ENCODE results near the gene COX7B2.

COX7B2 gene

DNA sequence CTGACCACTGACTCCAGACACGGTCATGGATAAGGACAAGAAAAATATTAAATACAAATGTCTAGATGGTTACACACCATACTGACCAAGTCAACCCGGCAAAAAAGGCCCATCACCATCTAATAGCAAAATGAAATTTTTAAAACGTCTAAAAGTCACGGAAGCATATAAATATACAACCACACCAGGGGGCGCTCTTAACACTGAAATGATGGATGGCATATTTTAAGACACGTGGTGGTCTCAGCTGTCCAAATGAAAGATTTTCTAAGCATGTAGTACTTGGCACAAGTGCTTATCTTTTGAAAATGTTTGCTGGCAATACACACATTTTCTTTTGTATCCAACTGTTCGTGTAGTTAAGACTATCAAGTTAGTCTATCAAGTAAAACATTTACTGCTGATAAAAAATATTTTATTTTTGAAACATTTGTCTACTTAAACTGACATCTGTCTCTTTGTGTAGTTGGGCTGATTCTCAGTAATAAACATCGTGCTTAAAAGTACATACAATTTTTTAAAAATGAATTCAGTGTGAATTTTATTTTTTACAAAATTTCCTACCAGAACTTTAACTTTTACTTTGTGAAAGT, 64.6 kb downstream of the COX7B2 start:
- H3K36me3 ChIP-seq (ENCODE audit: control insufficient read depth in 5 of 5, insufficient read depth in 5 of 5, low read length in 5 of 5), result no peaks in the 10 kb centered on the region
- no peak overlapping the region for H3K9ac ChIP-seq (ENCODE audit: low read length in 5 of 5)
- H3K27me3 ChIP-seq (ENCODE audit: control insufficient read depth in 5 of 5, insufficient read depth in 4 of 5, low read length in 5 of 5), result no peaks in the 10 kb centered on the region
- H3K27ac ChIP-seq (ENCODE audit: low read depth, low read length), result no peak overlapping the region
- no peaks in the 10 kb centered on the region for H3K9me3 ChIP-seq (ENCODE audit: control insufficient read depth in 5 of 5, low read length in 5 of 5)
- H3K4me1 ChIP-seq (ENCODE audit: control insufficient read depth in 5 of 5, insufficient read depth in 5 of 5, low read length in 5 of 5), result peaks cover 0 to 10% (median 5%) of the 10 kb centered on the region in 5 donors
- no peak overlapping the region for H3K4me3 ChIP-seq (ENCODE audit: low read depth in 1 of 5, low read length in 5 of 5)

DNA sequence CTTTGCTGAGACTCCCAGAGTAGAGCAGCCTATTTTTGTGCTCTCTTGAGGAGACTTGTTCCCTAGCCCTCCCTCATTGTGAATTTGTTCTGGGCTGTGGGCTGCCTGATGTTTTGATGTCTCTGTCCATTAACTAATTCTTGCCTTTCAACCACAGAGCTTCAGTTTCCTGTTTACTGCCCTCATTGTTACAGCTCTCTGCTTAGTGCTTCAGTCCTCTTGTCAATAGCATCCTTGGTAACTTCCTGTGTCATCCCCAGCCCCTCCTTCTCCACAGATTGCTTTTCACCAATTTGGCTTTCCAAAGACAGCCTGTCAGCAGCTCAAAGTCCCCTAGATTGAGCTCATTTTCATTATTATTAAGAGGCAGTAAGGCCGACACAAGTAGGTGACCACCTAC, 69.9 kb downstream of the COX7B2 start:
- Histone ChIP-seq H3K9ac (ENCODE audit: low read length in 5 of 5) (no peak overlapping the region), H3K36me3 (ENCODE audit: control insufficient read depth in 5 of 5, insufficient read depth in 5 of 5, low read length in 5 of 5) (no peaks in the 10 kb centered on the region), H3K4me1 (ENCODE audit: control insufficient read depth in 5 of 5, insufficient read depth in 5 of 5, low read length in 5 of 5) (peaks cover 0 to 6% (median 5%) of the 10 kb centered on the region in 5 donors), H3K4me3 (ENCODE audit: low read depth in 1 of 5, low read length in 5 of 5) (no peak overlapping the region), H3K9me3 (ENCODE audit: control insufficient read depth in 5 of 5, low read length in 5 of 5) (no peaks in the 10 kb centered on the region), H3K27me3 (ENCODE audit: control insufficient read depth in 5 of 5, insufficient read depth in 4 of 5, low read length in 5 of 5) (no peaks in the 10 kb centered on the region), H3K27ac (ENCODE audit: low read depth, low read length) (no peak overlapping the region)

DNA sequence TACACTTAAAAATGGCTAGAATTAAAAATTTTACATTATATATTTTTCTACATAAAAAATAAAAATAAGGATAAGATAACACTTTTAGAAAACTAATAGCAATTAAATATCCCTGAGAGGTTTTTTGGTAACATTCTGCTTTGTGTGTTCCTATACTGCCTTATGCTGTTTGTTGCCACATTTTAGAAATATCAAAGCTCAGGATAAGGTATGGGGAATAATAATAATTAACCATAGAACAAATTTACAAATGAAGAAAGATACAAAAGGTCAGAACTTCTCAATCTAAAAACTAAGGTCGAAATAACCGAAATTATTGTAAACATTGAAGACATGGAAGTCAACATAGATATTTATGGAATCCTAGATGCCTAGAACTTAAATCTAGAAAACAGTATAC, 71.4 kb downstream of the COX7B2 start:
- H3K4me1 ChIP-seq (ENCODE audit: control insufficient read depth in 5 of 5, insufficient read depth in 5 of 5, low read length in 5 of 5), result no peaks in the 10 kb centered on the region
- no peaks in the 10 kb centered on the region for H3K36me3 ChIP-seq (ENCODE audit: control insufficient read depth in 5 of 5, insufficient read depth in 5 of 5, low read length in 5 of 5)
- no peaks in the 10 kb centered on the region for H3K9me3 ChIP-seq (ENCODE audit: control insufficient read depth in 5 of 5, low read length in 5 of 5)
- no peaks in the 10 kb centered on the region for H3K27me3 ChIP-seq (ENCODE audit: control insufficient read depth in 5 of 5, insufficient read depth in 4 of 5, low read length in 5 of 5)
- H3K27ac ChIP-seq (ENCODE audit: low read depth, low read length), result no peak overlapping the region
- no peak overlapping the region for H3K4me3 ChIP-seq (ENCODE audit: low read depth in 1 of 5, low read length in 5 of 5)
- H3K9ac ChIP-seq (ENCODE audit: low read length in 5 of 5), result no peak overlapping the region

DNA sequence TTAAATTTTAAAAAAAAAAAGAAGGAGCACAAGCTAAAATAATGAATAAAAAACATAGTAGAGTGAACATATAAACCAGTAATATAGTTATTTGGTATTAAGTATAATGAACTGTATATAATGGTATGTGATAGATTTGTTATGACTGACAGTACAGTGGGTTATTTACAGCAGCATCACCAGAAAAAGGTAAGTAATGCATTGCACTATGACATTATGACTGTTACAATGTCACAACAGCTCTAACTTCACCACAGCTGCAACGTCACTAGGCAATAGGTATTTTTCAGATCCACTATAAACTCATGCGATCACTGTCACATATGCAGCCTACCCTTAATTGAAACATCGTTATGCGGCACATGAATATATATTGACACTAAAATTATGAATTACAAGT, 72.5 kb downstream of the COX7B2 start:
- no peaks in the 10 kb centered on the region for H3K9me3 ChIP-seq (ENCODE audit: control insufficient read depth in 5 of 5, low read length in 5 of 5)
- no peak overlapping the region for H3K4me3 ChIP-seq (ENCODE audit: low read depth in 1 of 5, low read length in 5 of 5)
- H3K27ac ChIP-seq (ENCODE audit: low read depth, low read length), result no peak overlapping the region
- H3K36me3 ChIP-seq (ENCODE audit: control insufficient read depth in 5 of 5, insufficient read depth in 5 of 5, low read length in 5 of 5), result no peaks in the 10 kb centered on the region
- H3K27me3 ChIP-seq (ENCODE audit: control insufficient read depth in 5 of 5, insufficient read depth in 4 of 5, low read length in 5 of 5), result no peaks in the 10 kb centered on the region
- no peaks in the 10 kb centered on the region for H3K4me1 ChIP-seq (ENCODE audit: control insufficient read depth in 5 of 5, insufficient read depth in 5 of 5, low read length in 5 of 5)
- no peak overlapping the region for H3K9ac ChIP-seq (ENCODE audit: low read length in 5 of 5)

DNA sequence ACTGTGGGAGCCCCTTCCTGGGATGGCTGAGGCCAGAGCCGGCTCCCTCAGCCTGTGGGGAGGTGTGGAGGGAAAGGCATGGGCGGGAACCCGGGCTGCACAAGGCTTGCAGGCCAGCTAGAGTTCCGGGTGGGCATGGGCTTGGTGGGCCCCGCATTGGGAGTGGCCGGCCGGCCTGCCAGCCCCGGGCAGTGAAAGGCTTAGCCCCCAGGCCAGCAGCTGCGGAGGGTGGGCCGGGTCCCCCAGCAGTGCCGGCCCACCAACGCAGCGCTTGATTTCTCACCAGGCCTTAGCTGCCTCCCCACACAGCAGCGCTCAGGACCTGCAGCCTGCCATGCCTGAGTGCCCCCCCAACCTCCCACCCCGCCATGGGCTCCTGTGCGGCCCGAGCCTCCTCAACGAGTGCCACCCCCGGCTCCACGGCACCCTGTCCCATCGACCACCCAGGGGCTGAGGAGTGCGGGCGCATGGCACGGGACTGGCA, 78.0 kb downstream of the COX7B2 start:
- H3K9ac ChIP-seq (ENCODE audit: low read length in 5 of 5), result no peak overlapping the region
- peaks cover 0 to 6% (median 0%) of the 10 kb centered on the region in 5 donors for H3K9me3 ChIP-seq (ENCODE audit: control insufficient read depth in 5 of 5, low read length in 5 of 5)
- no peaks in the 10 kb centered on the region for H3K27me3 ChIP-seq (ENCODE audit: control insufficient read depth in 5 of 5, insufficient read depth in 4 of 5, low read length in 5 of 5)
- no peaks in the 10 kb centered on the region for H3K4me1 ChIP-seq (ENCODE audit: control insufficient read depth in 5 of 5, insufficient read depth in 5 of 5, low read length in 5 of 5)
- H3K4me3 ChIP-seq (ENCODE audit: low read depth in 1 of 5, low read length in 5 of 5), result no peak overlapping the region
- no peak overlapping the region for H3K27ac ChIP-seq (ENCODE audit: low read depth, low read length)
- no peaks in the 10 kb centered on the region for H3K36me3 ChIP-seq (ENCODE audit: control insufficient read depth in 5 of 5, insufficient read depth in 5 of 5, low read length in 5 of 5)

DNA sequence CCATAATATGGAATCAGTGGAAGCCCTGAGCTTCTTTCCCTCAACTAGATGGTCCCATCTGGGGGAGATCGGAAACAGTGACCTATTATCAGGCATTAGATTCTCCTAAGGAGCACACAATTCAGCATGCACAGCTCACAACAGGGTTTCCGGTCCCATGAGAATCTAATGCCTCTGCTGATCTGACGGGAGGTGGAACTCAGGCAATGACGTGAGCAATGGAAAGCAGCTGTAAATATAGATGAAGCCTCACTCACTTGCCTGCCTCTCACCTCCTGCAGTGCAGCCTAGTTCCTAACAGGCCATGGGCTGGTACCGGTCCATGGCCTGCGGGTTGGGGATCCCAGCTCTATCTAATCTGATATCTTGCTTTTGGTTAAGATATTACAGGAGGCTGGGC, 88.9 kb downstream of the COX7B2 start:
- H3K4me1 ChIP-seq (ENCODE audit: control insufficient read depth in 5 of 5, insufficient read depth in 5 of 5, low read length in 5 of 5), result no peaks in the 10 kb centered on the region

DNA sequence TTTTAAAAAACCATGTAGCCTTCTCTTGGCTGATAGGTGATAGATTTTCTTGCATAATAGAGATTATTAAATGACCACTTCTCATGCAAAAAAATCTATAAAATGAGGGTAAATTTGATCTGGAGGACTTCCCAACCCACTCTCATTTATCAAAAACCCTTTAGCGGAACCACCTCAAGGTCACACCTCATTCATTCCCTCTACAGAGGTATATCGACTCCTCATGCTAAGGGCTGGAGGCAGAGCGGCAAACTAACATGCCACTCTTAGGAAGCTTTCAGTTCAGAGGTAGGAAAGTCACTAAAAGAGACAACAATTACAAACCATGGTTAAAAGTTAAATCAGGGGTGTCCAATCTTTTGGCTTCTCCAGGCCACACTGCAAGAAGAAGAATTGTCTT, 90.0 kb downstream of the COX7B2 start:
- Histone ChIP-seq H3K36me3 (ENCODE audit: control insufficient read depth in 5 of 5, insufficient read depth in 5 of 5, low read length in 5 of 5) (no peaks in the 10 kb centered on the region), H3K27ac (ENCODE audit: low read depth, low read length) (no peak overlapping the region), H3K9me3 (ENCODE audit: control insufficient read depth in 5 of 5, low read length in 5 of 5) (no peaks in the 10 kb centered on the region), H3K4me3 (ENCODE audit: low read depth in 1 of 5, low read length in 5 of 5) (no peak overlapping the region), H3K9ac (ENCODE audit: low read length in 5 of 5) (no peak overlapping the region), H3K4me1 (ENCODE audit: control insufficient read depth in 5 of 5, insufficient read depth in 5 of 5, low read length in 5 of 5) (no peaks in the 10 kb centered on the region), H3K27me3 (ENCODE audit: control insufficient read depth in 5 of 5, insufficient read depth in 4 of 5, low read length in 5 of 5) (no peaks in the 10 kb centered on the region)

More for the DNA sequence above, 88.9 kb downstream of the COX7B2 start:
- Histone ChIP-seq H3K4me3 (ENCODE audit: low read depth in 1 of 5, low read length in 5 of 5) (no peak overlapping the region), H3K27me3 (ENCODE audit: control insufficient read depth in 5 of 5, insufficient read depth in 4 of 5, low read length in 5 of 5) (no peaks in the 10 kb centered on the region), H3K27ac (ENCODE audit: low read depth, low read length) (no peak overlapping the region), H3K36me3 (ENCODE audit: control insufficient read depth in 5 of 5, insufficient read depth in 5 of 5, low read length in 5 of 5) (no peaks in the 10 kb centered on the region), H3K9ac (ENCODE audit: low read length in 5 of 5) (no peak overlapping the region), H3K9me3 (ENCODE audit: control insufficient read depth in 5 of 5, low read length in 5 of 5) (peaks cover 0 to under 1% (median 0%) of the 10 kb centered on the region in 5 donors)

DNA sequence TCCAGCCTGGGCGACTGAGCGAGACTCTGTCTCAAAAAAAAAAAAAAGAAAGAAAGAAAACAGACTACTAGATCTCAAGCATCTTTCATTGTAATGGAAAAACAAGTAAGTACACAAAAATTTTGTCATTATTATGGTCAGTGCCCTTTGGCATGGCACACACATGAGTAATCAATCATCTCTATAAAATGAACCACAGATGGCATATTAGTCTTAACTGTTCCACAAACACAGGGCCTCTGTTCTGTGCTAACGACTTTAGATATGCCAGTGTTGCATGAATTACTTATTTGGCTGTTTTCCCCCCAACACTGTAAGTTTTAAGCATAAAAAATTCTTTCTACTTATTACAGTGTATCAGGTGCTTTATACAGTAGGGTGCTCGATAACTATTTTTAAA, 90.4 kb downstream of the COX7B2 start:
- Histone ChIP-seq H3K27ac (ENCODE audit: low read depth, low read length) (no peak overlapping the region), H3K4me3 (ENCODE audit: low read depth in 1 of 5, low read length in 5 of 5) (no peak overlapping the region), H3K27me3 (ENCODE audit: control insufficient read depth in 5 of 5, insufficient read depth in 4 of 5, low read length in 5 of 5) (no peaks in the 10 kb centered on the region), H3K9ac (ENCODE audit: low read length in 5 of 5) (no peak overlapping the region), H3K9me3 (ENCODE audit: control insufficient read depth in 5 of 5, low read length in 5 of 5) (no peaks in the 10 kb centered on the region), H3K36me3 (ENCODE audit: control insufficient read depth in 5 of 5, insufficient read depth in 5 of 5, low read length in 5 of 5) (no peaks in the 10 kb centered on the region), H3K4me1 (ENCODE audit: control insufficient read depth in 5 of 5, insufficient read depth in 5 of 5, low read length in 5 of 5) (no peaks in the 10 kb centered on the region)

DNA sequence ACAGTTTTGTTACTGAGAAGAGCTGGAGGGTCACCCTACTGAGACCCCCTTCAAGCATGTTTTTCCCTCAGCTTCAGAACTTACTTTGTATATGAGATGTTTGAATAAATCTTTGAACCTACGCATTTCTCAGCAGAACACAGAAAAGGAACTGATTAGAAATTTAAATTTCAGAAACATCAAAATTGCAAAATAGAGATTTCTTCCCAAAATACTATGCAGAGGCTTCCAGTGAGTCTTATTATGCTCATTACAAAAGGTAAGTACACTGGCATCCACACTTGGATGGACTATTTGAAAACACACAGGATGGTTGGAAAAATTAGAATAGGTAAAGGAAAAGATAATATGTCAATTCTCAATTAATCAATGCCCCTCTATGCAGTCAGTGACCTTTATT, 91.2 kb downstream of the COX7B2 start:
- H3K4me3 ChIP-seq (ENCODE audit: low read depth in 1 of 5, low read length in 5 of 5), result no peak overlapping the region
- no peak overlapping the region for H3K9ac ChIP-seq (ENCODE audit: low read length in 5 of 5)
- H3K36me3 ChIP-seq (ENCODE audit: control insufficient read depth in 5 of 5, insufficient read depth in 5 of 5, low read length in 5 of 5), result no peaks in the 10 kb centered on the region
- no peaks in the 10 kb centered on the region for H3K27me3 ChIP-seq (ENCODE audit: control insufficient read depth in 5 of 5, insufficient read depth in 4 of 5, low read length in 5 of 5)
- H3K9me3 ChIP-seq (ENCODE audit: control insufficient read depth in 5 of 5, low read length in 5 of 5), result no peaks in the 10 kb centered on the region
- no peaks in the 10 kb centered on the region for H3K4me1 ChIP-seq (ENCODE audit: control insufficient read depth in 5 of 5, insufficient read depth in 5 of 5, low read length in 5 of 5)
- no peak overlapping the region for H3K27ac ChIP-seq (ENCODE audit: low read depth, low read length)

DNA sequence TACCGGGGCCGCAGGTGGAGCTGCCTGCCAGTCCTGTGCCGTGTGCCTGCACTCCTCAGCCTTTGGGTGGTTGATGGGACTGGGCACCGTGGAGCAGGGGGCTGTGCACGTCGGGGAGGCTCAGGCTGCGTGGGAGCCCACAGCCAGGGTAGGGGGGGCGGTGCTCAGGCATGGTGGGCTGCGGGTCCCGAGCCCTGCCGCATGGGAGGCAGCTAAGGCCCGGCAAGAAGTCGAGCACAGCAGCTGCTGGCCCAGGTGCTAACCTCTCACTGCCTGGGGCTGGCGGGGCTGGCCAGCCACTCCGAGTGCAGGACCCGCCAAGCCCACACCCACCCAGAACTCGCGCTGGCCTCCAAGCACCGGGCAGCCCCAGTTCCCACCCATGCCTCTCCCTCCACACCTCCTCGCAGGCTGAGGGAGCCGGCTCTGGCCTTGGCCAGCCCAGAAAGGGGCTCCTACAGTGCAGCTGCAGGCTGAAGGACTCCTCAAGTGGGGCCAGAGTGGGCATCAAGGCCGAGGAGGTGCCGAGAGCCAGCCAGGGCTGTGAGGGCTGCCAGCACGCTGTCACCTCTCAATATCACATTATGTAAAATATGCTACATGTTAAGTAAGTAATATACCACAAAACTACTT, 104.1 kb downstream of the COX7B2 start:
- H3K9me3 ChIP-seq (ENCODE audit: control insufficient read depth in 5 of 5, low read length in 5 of 5), result peaks cover 0 to 2% (median 0%) of the 10 kb centered on the region in 5 donors
- no peak overlapping the region for H3K4me3 ChIP-seq (ENCODE audit: low read depth in 1 of 5, low read length in 5 of 5)
- no peak overlapping the region for H3K27ac ChIP-seq (ENCODE audit: low read depth, low read length)
- no peaks in the 10 kb centered on the region for H3K36me3 ChIP-seq (ENCODE audit: control insufficient read depth in 5 of 5, insufficient read depth in 5 of 5, low read length in 5 of 5)
- H3K27me3 ChIP-seq (ENCODE audit: control insufficient read depth in 5 of 5, insufficient read depth in 4 of 5, low read length in 5 of 5), result no peaks in the 10 kb centered on the region
- no peaks in the 10 kb centered on the region for H3K4me1 ChIP-seq (ENCODE audit: control insufficient read depth in 5 of 5, insufficient read depth in 5 of 5, low read length in 5 of 5)
- no peak overlapping the region for H3K9ac ChIP-seq (ENCODE audit: low read length in 5 of 5)

All from subcutaneous abdominal adipose tissue (tissue), 5 donors.